ENCODE data around the gene PRMT1. TPM values are rescaled to one million over a fixed set of nuclear protein-coding genes. Genes with fewer than 3 reads are reported as not detected.

The PRMT1 gene
- total and polyA plus RNA-seq, 8 donors, result 27.2 to 98.7 (median 46.8) TPM

- no peaks in the 10 kb centered on the region for H3K27me3 ChIP-seq
- WGBS, 2 donors, result 77 to 78% methylated on average over 12 of the region's 12 CpGs
- peaks cover 0 to 13% (median 3%) of the 10 kb centered on the region in 3 donors for H3K4me1 ChIP-seq
- H3K4me3 ChIP-seq, result no peak overlapping the region
- H3K27ac ChIP-seq, result no peak overlapping the region
- H3K36me3 ChIP-seq, result peaks cover 6 to 25% (median 14%) of the 10 kb centered on the region in 3 donors
- no peak for ATAC-seq
- H3K9me3 ChIP-seq, result no peaks in the 10 kb centered on the region
- no peak for FAIRE-seq
- TF ChIP-seq CTCF (IDR thresholded peaks at IDR 0.05), result no peak
- intact Hi-C loops (cut with DNase I), result no loop called here
- peak in 1 of 6 donors; percentile 67 for DNase-seq
These were observed 10.1 kb downstream of the PRMT1 start for GRCh38 chr19:49687150-49687549.

- no peak overlapping the region for H3K27ac ChIP-seq
- H3K36me3 ChIP-seq, result peaks cover 6 to 25% (median 9%) of the 10 kb centered on the region in 3 donors
- DNase-seq (peak in 1 of 6 donors; percentile 73), ATAC-seq (no peak), FAIRE-seq (no peak)
- H3K9me3 ChIP-seq, result no peaks in the 10 kb centered on the region
- no peak overlapping the region for H3K4me3 ChIP-seq
- 82 to 83% methylated on average over 26 of the region's 26 CpGs for WGBS, 2 donors
- intact Hi-C loops (cut with DNase I), result no loop called here
- TF ChIP-seq CTCF (IDR thresholded peaks at IDR 0.05), result no peak
- no peaks in the 10 kb centered on the region for H3K27me3 ChIP-seq
- H3K4me1 ChIP-seq, result peaks cover 0 to 13% (median 3%) of the 10 kb centered on the region in 3 donors
These were observed 10.7 kb downstream of the PRMT1 start for GRCh38 chr19:49687566-49688316.

- FAIRE-seq (no peak), ATAC-seq (no peak), DNase-seq (no peak)
- TF ChIP-seq CTCF (IDR thresholded peaks at IDR 0.05), result no peak
- H3K4me1 ChIP-seq, result peaks cover 0 to 13% (median 3%) of the 10 kb centered on the region in 3 donors
- intact Hi-C loops (cut with DNase I), result no loop called here
- peaks cover 6 to 25% (median 9%) of the 10 kb centered on the region in 3 donors for H3K36me3 ChIP-seq
- H3K27ac ChIP-seq, result no peak overlapping the region
- no peaks in the 10 kb centered on the region for H3K27me3 ChIP-seq
- H3K4me3 ChIP-seq, result no peak overlapping the region
- 68 to 70% methylated on average over 12 of the region's 12 CpGs for WGBS, 2 donors
- H3K9me3 ChIP-seq, result no peaks in the 10 kb centered on the region
These were observed 11.6 kb downstream of the PRMT1 start for GRCh38 chr19:49688531-49689132.

- FAIRE-seq (no peak), DNase-seq (peak; percentile 67 to 90 (median 78)), ATAC-seq (peak; percentile 82 to 88 (median 85))
- Histone ChIP-seq H3K4me1 (peaks cover 0 to 13% (median 3%) of the 10 kb centered on the region in 3 donors), H3K4me3 (peak within 1 kb of the TSS; percentile 23 to 58 (median 41)), H3K27ac (peak within 1 kb of the TSS in 2 of 4 donors; percentile 26 to 33), H3K9me3 (no peaks in the 10 kb centered on the region), H3K27me3 (no peaks in the 10 kb centered on the region), H3K36me3 (peaks cover under 1 to 18% (median 9%) of the 10 kb centered on the region in 3 donors)
- peak; percentile 27 to 64 (median 48) for TF ChIP-seq CTCF (IDR thresholded peaks at IDR 0.05)
- 22 to 24% methylated on average over 54 of the region's 54 CpGs for WGBS, 2 donors
- intact Hi-C loops (cut with DNase I), result no loop called here
These were observed 12.3 kb downstream of the PRMT1 start, which contains the start of gene ADM5 for GRCh38 chr19:49689133-49690078. Gene ADM5 (plus strand): TSS chr19:49689594. CDS start chr19:49689838, 244 bp downstream.
